Central memory CD8-positive, alpha-beta T cell (primary cell): Measurements from ENCODE around the gene CD300E.
"Not testable (repeated sequence)": the region's sequence is repeated elsewhere in the genome, so short reads cannot be mapped to it uniquely, and the experiment has no call there.

ENCODE experiments used
- ATAC-seq: fragments of 150-1000 bp; cut with Tn5 transposase; replicated peaks from 2 replicates; pipeline ENCODE4 v1.10.0; 2022; ENCODE audit warnings: mild to moderate bottlenecking, moderate FRiP score, moderate number of reproducible peaks; ENCODE audit not compliant: poor library complexity, severe bottlenecking; ENCODE audit errors: extremely low read depth
- DNase-seq, 2 donors: peaks; one replicate each; pipeline ENCODE4 v3.0.0; 2021; ENCODE audit warnings: low spot score in 2 of 2
- H3K27ac Mint-ChIP-seq: one replicate; pipeline ENCODE4 v1.8.0; 2022; ENCODE audit warnings: low read depth, mild to moderate bottlenecking, moderate library complexity, mixed read lengths
- H3K27me3 Mint-ChIP-seq: one replicate; pipeline ENCODE4 v1.8.0; 2022; ENCODE audit warnings: mixed read lengths
- H3K36me3 Mint-ChIP-seq: one replicate; pipeline ENCODE4 v1.8.0; 2022; ENCODE audit warnings: mild to moderate bottlenecking, moderate library complexity, mixed read lengths; ENCODE audit not compliant: insufficient read depth
- H3K4me1 Mint-ChIP-seq: one replicate; pipeline ENCODE4 v1.8.0; 2022; ENCODE audit warnings: mixed read lengths
- H3K4me3 Mint-ChIP-seq: one replicate; pipeline ENCODE4 v1.8.0; 2022; ENCODE audit warnings: mild to moderate bottlenecking, moderate library complexity, mixed read lengths
- H3K9me3 Mint-ChIP-seq: one replicate; pipeline ENCODE4 v1.8.0; 2022; ENCODE audit warnings: mixed read lengths

CD300E gene

GRCh38 chr17:74591503-74591902 lies 32.0 kb downstream of the CD300E start:
- Mint-ChIP-seq H3K4me3 (no peak overlapping the region), H3K27me3 (peaks cover 78% of the 10 kb centered on the region), H3K9me3 (no peaks in the 10 kb centered on the region), H3K27ac (no peak overlapping the region), H3K4me1 (no peaks in the 10 kb centered on the region), H3K36me3 (peaks cover 2% of the 10 kb centered on the region)
- ATAC-seq (no peak), DNase-seq (no peak)

- no peak for DNase-seq
- peaks cover 59% of the 10 kb centered on the region for H3K27me3 Mint-ChIP-seq
- no peak for ATAC-seq
- no peak overlapping the region for H3K4me3 Mint-ChIP-seq
- H3K4me1 Mint-ChIP-seq: no peaks in the 10 kb centered on the region
- no peaks in the 10 kb centered on the region for H3K9me3 Mint-ChIP-seq
- H3K36me3 Mint-ChIP-seq: no peaks in the 10 kb centered on the region
- H3K27ac Mint-ChIP-seq: no peak overlapping the region
These were observed 37.8 kb downstream of the CD300E start for GRCh38 chr17:74585711-74586110.

GRCh38 chr17:74584292-74585060 lies 39.1 kb downstream of the CD300E start:
- H3K27me3 Mint-ChIP-seq: peaks cover 47% of the 10 kb centered on the region
- no peak for DNase-seq
- no peak overlapping the region for H3K4me3 Mint-ChIP-seq
- no peak overlapping the region for H3K27ac Mint-ChIP-seq
- no peaks in the 10 kb centered on the region for H3K4me1 Mint-ChIP-seq
- H3K9me3 Mint-ChIP-seq: no peaks in the 10 kb centered on the region
- H3K36me3 Mint-ChIP-seq: no peaks in the 10 kb centered on the region
- no peak for ATAC-seq

GRCh38 chr17:74582633-74583032 lies 40.9 kb downstream of the CD300E start:
- Mint-ChIP-seq H3K4me1 (no peaks in the 10 kb centered on the region), H3K9me3 (no peaks in the 10 kb centered on the region)

GRCh38 chr17:74579900-74580299 lies 43.6 kb downstream of the CD300E start:
- ATAC-seq: no peak
- no peak for DNase-seq
- H3K4me3 Mint-ChIP-seq: no peak overlapping the region
- H3K27me3 Mint-ChIP-seq: peaks cover 33% of the 10 kb centered on the region
- H3K36me3 Mint-ChIP-seq: no peaks in the 10 kb centered on the region
- H3K27ac Mint-ChIP-seq: no peak overlapping the region
- no peaks in the 10 kb centered on the region for H3K4me1 Mint-ChIP-seq
- H3K9me3 Mint-ChIP-seq: no peaks in the 10 kb centered on the region

More at GRCh38 chr17:74582633-74583032, 40.9 kb downstream of the CD300E start:
- DNase-seq (no peak), ATAC-seq (no peak)
- no peak overlapping the region for H3K27ac Mint-ChIP-seq
- H3K4me3 Mint-ChIP-seq: no peak overlapping the region
- H3K27me3 Mint-ChIP-seq: peaks cover 33% of the 10 kb centered on the region
- no peaks in the 10 kb centered on the region for H3K36me3 Mint-ChIP-seq

- no peak overlapping the region for H3K27ac Mint-ChIP-seq
- H3K27me3 Mint-ChIP-seq: peaks cover 42% of the 10 kb centered on the region
- H3K36me3 Mint-ChIP-seq: no peaks in the 10 kb centered on the region
- H3K9me3 Mint-ChIP-seq: no peaks in the 10 kb centered on the region
- DNase-seq (no peak), ATAC-seq (no peak)
- peaks cover 5% of the 10 kb centered on the region for H3K4me1 Mint-ChIP-seq
- no peak overlapping the region for H3K4me3 Mint-ChIP-seq
These were observed 44.6 kb downstream of the CD300E start for GRCh38 chr17:74578979-74579378.

GRCh38 chr17:74574489-74575142 lies 48.9 kb downstream of the CD300E start:
- DNase-seq (no peak), ATAC-seq (no peak)
- peaks cover 55% of the 10 kb centered on the region for H3K27me3 Mint-ChIP-seq
- no peak overlapping the region for H3K4me3 Mint-ChIP-seq
- no peaks in the 10 kb centered on the region for H3K36me3 Mint-ChIP-seq
- peaks cover 5% of the 10 kb centered on the region for H3K4me1 Mint-ChIP-seq
- no peaks in the 10 kb centered on the region for H3K9me3 Mint-ChIP-seq
- H3K27ac Mint-ChIP-seq: no peak overlapping the region

- not testable (repeated sequence) for H3K9me3 Mint-ChIP-seq, H3K4me1 Mint-ChIP-seq, ATAC-seq, DNase-seq, H3K4me3 Mint-ChIP-seq, H3K27ac Mint-ChIP-seq, H3K36me3 Mint-ChIP-seq
- H3K27me3 Mint-ChIP-seq: peaks cover 64% of the 10 kb centered on the region
These were observed 49.9 kb downstream of the CD300E start for GRCh38 chr17:74573635-74574034.

GRCh38 chr17:74573169-74573568 lies 50.4 kb downstream of the CD300E start:
- Mint-ChIP-seq H3K4me3 (no peak overlapping the region), H3K36me3 (no peaks in the 10 kb centered on the region), H3K27ac (no peak overlapping the region), H3K4me1 (peaks cover 5% of the 10 kb centered on the region), H3K9me3 (no peaks in the 10 kb centered on the region), H3K27me3 (peaks cover 69% of the 10 kb centered on the region)
- no peak for DNase-seq
- ATAC-seq: no peak

- DNase-seq (no peak), ATAC-seq (no peak)
- Mint-ChIP-seq H3K27ac (no peak overlapping the region), H3K4me3 (no peak overlapping the region), H3K9me3 (no peaks in the 10 kb centered on the region), H3K27me3 (peaks cover 59% of the 10 kb centered on the region), H3K36me3 (no peaks in the 10 kb centered on the region), H3K4me1 (peaks cover 5% of the 10 kb centered on the region)
These were observed 51.8 kb downstream of the CD300E start for GRCh38 chr17:74571621-74572270.

GRCh38 chr17:74569020-74570003 lies 54.2 kb downstream of the CD300E start:
- H3K9me3 Mint-ChIP-seq: no peaks in the 10 kb centered on the region
- H3K27me3 Mint-ChIP-seq: peaks cover 46% of the 10 kb centered on the region
- DNase-seq: no peak

More at GRCh38 chr17:74569020-74570003, 54.2 kb downstream of the CD300E start:
- Mint-ChIP-seq H3K4me3 (no peak overlapping the region), H3K4me1 (no peaks in the 10 kb centered on the region), H3K36me3 (no peaks in the 10 kb centered on the region), H3K27ac (no peak overlapping the region)
- no peak for ATAC-seq
